Endothelial cell of umbilical vein (primary cell): ENCODE data around the gene KCND2. TPM values are rescaled to one million over a fixed set of nuclear protein-coding genes. Genes with fewer than 3 reads are reported as not detected.

Source experiments
- BruUV-seq: library from RNA; stranded (reverse); fragments of 400-500 nt; replicated peaks from 2 replicates; lab custom pipeline; 2021; lab: Mats Ljungman, UMichigan
- CTCF ChIA-PET: fragments of 300-600, 350-600 bp; sonication (Branson Sonifier 250); formaldehyde crosslinking; loops from one replicate; lab custom pipeline; 2021; ENCODE audit warnings: antibody characterized with exemption, inconsistent platforms; lab: Charles Lee
- POLR2A ChIA-PET: fragments of 300-600, 350-600 bp; sonication (Branson Sonifier 250); formaldehyde crosslinking; loops from one replicate; lab custom pipeline; 2021; ENCODE audit warnings: antibody characterized with exemption, inconsistent platforms; lab: Charles Lee
- DNase-seq: peaks from one replicate; pipeline ENCODE4 v3.0.0-alpha.2; 2011; ENCODE audit warnings: low read depth, low spot score
- FAIRE-seq: peaks from 2 replicates; lab custom pipeline; 2011; peaks lifted over from hg19 to GRCh38; lab: Jason Lieb, UNC
- H2AFZ ChIP-seq: 2 replicates; pipeline ENCODE4 v1.6.0; 2012; ENCODE audit warnings: low read depth, low read length, control low read depth, inconsistent platforms
- H3K27ac ChIP-seq: 2 replicates; pipeline ENCODE4 v1.5.1; 2011; ENCODE audit warnings: low read depth, mild to moderate bottlenecking, control low read depth, low read length, moderate library complexity; ENCODE audit not compliant: insufficient read depth
- H3K27me3 ChIP-seq, 2 experiments: 2 replicates each; pipeline versions ENCODE4 v1.6.0 to v1.6.1; 2011; ENCODE audit warnings: low read length in 2 of 2, mixed read lengths in 1 of 2; ENCODE audit not compliant: control insufficient read depth in 2 of 2, insufficient read depth in 2 of 2
- H3K36me3 ChIP-seq, 2 experiments: 2 replicates in 1 of 2; 3 replicates in 1 of 2; pipeline ENCODE4 v1.5.1; 2011; ENCODE audit warnings: low read length in 2 of 2, mild to moderate bottlenecking in 1 of 2, moderate library complexity in 1 of 2; ENCODE audit not compliant: control insufficient read depth in 2 of 2, insufficient read depth in 2 of 2; ENCODE audit errors: extremely low read depth in 1 of 2
- H3K4me1 ChIP-seq: 3 replicates; pipeline ENCODE4 v1.5.1; 2011; ENCODE audit warnings: mild to moderate bottlenecking, low read length; ENCODE audit not compliant: control insufficient read depth, insufficient read depth; ENCODE audit errors: extremely low read depth
- H3K4me2 ChIP-seq: 2 replicates; pipeline ENCODE4 v1.6.1; 2011; ENCODE audit warnings: low read length, control low read depth, mixed read lengths; ENCODE audit not compliant: insufficient read depth
- H3K4me3 ChIP-seq, 3 experiments: fragments of 200-600 bp in 1 of 3; sonication (generic), shearing (Covaris generic) in 1 of 3; replicated peaks in 1 of 3; 2 replicates each; pipeline ENCODE4 v1.5.1; 2011 to 2016; ENCODE audit warnings: control low read depth in 3 of 3, low read length in 3 of 3, mild to moderate bottlenecking in 2 of 3, inconsistent platforms in 1 of 3, low read depth in 1 of 3, moderate library complexity in 1 of 3; ENCODE audit not compliant: insufficient read depth in 1 of 3
- H3K79me2 ChIP-seq: 2 replicates; pipeline ENCODE4 v1.6.0; 2012; ENCODE audit warnings: low read length, inconsistent platforms; ENCODE audit not compliant: control insufficient read depth, insufficient read depth
- H3K9ac ChIP-seq: replicated peaks from 2 replicates; pipeline ENCODE3; 2011; ENCODE audit warnings: low read length, control low read depth; ENCODE audit not compliant: insufficient read depth; ENCODE audit errors: extremely low read depth
- H3K9me1 ChIP-seq: replicated peaks from 3 replicates; pipeline ENCODE4 v1.6.0; 2011; ENCODE audit warnings: mild to moderate bottlenecking, low read length; ENCODE audit not compliant: control insufficient read depth, insufficient read depth; ENCODE audit errors: extremely low read depth
- H3K9me3 ChIP-seq: replicated peaks from 2 replicates; pipeline ENCODE4 v1.5.1; 2012; ENCODE audit warnings: low read length, inconsistent platforms; ENCODE audit not compliant: control insufficient read depth, insufficient read depth
- H4K20me1 ChIP-seq: replicated peaks from 2 replicates; pipeline ENCODE3; 2011; ENCODE audit warnings: mild to moderate bottlenecking, low read length; ENCODE audit not compliant: control insufficient read depth, insufficient read depth; ENCODE audit errors: extremely low read depth
- CTCF ChIP-seq, 2 donors: IDR thresholded peaks; 1 replicate in 1 of 2; 2 replicates in 1 of 2; pipeline ENCODE4 v1.5.1; 2011; ENCODE audit warnings: low read length in 2 of 2, mild to moderate bottlenecking in 2 of 2, moderate library complexity in 2 of 2, control low read depth in 1 of 2, inconsistent platforms in 1 of 2, low read depth in 1 of 2; ENCODE audit not compliant: insufficient read depth in 1 of 2; ENCODE audit errors: extremely low read depth in 1 of 2
- EZH2 ChIP-seq: IDR thresholded peaks from 2 replicates; pipeline ENCODE4 v1.6.1; 2012; ENCODE audit warnings: borderline replicate concordance, low read depth, mild to moderate bottlenecking, moderate library complexity, low read length, inconsistent platforms; ENCODE audit not compliant: severe bottlenecking
- FOS ChIP-seq: IDR thresholded peaks from 2 replicates; pipeline ENCODE4 v1.6.1; 2011; ENCODE audit warnings: mild to moderate bottlenecking, low read length, moderate library complexity, borderline replicate concordance; ENCODE audit not compliant: insufficient read depth
- JUN ChIP-seq: IDR thresholded peaks from 2 replicates; pipeline ENCODE4 v1.6.1; 2011; ENCODE audit warnings: borderline replicate concordance, low read depth; ENCODE audit not compliant: insufficient read length, insufficient read depth
- MAX ChIP-seq: IDR thresholded peaks from 2 replicates; pipeline ENCODE4 v1.6.1; 2011; ENCODE audit not compliant: insufficient read depth, insufficient read length
- POLR2AphosphoS5 ChIP-seq: IDR thresholded peaks from 2 replicates; pipeline ENCODE4 v1.6.1; 2012; ENCODE audit warnings: low read depth, mild to moderate bottlenecking, control low read depth, low read length, moderate library complexity; ENCODE audit not compliant: insufficient read depth
- dilution Hi-C: fragments of 300-500 bp; cut with MboI; formaldehyde crosslinking; loops from one replicate; pipeline ENCODE4 v1.15.0; 2019; ENCODE audit warnings: low sequenced_read_pairs; ENCODE audit not compliant: extremely low pct_ligation_motif_present
- intact Hi-C: fragments of 100-400 bp; cut with micrococcal nuclease; formaldehyde crosslinking; loops from one replicate; pipeline ENCODE4 v1.10.0; 2022
- polyA plus RNA-seq, 4 experiments: library from polyadenylated mRNA; depleted of rRNA in 3 of 4; stranded (reverse) in 3 of 4; unstranded in 1 of 4; fragments of >200 nt; gene quantifications; 2 replicates each; pipeline versions ENCODE4 v1.2.1 to v1.2.3, GENCODE V29; 2011 to 2012; ENCODE audit warnings: missing spikeins in 1 of 4
- total RNA-seq: library from RNA; stranded (reverse); gene quantifications from 2 replicates; pipeline ENCODE4 v1.2.3, GENCODE V29; 2021

Gene KCND2
- total and polyA plus RNA-seq, 2 donors (not counting 3 experiments of a cell fraction or from before 2014, with no cell fraction given): not detected

GRCh38 chr7:120404042-120404441 is 131.1 kb downstream of the KCND2 start:
- Histone ChIP-seq H3K9me1 (no peaks in the 10 kb centered on the region), H4K20me1 (no peaks in the 10 kb centered on the region), H3K36me3 (no peaks in the 10 kb centered on the region), H3K9me3 (no peaks in the 10 kb centered on the region), H2AFZ (no peak overlapping the region), H3K79me2 (no peaks in the 10 kb centered on the region), H3K4me2 (no peak overlapping the region), H3K27me3 (no peaks in the 10 kb centered on the region), H3K27ac (no peak overlapping the region), H3K9ac (no peak overlapping the region), H3K4me3 (no peak overlapping the region), H3K4me1 (peaks cover 10% of the 10 kb centered on the region)
- TF ChIP-seq EZH2 (no peak), JUN (peak; percentile 47), FOS (no peak), CTCF (IDR thresholded peaks at IDR 0.05; ENCODE audit: extremely low read depth in 1 of 2, insufficient read depth in 1 of 2, low read depth in 1 of 2, low read length in 2 of 2) (no peak), MAX (no peak), POLR2AphosphoS5 (no peak)
- CTCF ChIA-PET: no interaction called here
- FAIRE-seq (no peak), DNase-seq (no peak)
- POLR2A ChIA-PET: no interaction called here
- dilution Hi-C loops (no loop called here), intact Hi-C loops (loop anchor here (5.0 to 10.0 kb wide), 3 partner anchors 82 to 541 kb away; partner anchors contain the start of gene KCND2)
- BruUV-seq: no TSS peak
